GM21526 (cell line): ENCODE measurements around the gene KRT86.

Source experiments
- ATAC-seq: cut with Tn5 transposase; IDR thresholded peaks from one replicate; pipeline ENCODE4 v1.9.1; 2021; ENCODE audit warnings: moderate library complexity; ENCODE audit not compliant: unreplicated experiment, low FRiP score

KRT86 gene

GRCh38 chr12:52350786-52351185 is 76.3 kb downstream of the KRT86 start:
- ATAC-seq: no peak

- no peak for ATAC-seq
Observed at GRCh38 chr12:52351196-52352059, 77.0 kb downstream of the KRT86 start.

- ATAC-seq: no peak
Observed at GRCh38 chr12:52352951-52353350, 78.5 kb downstream of the KRT86 start.

GRCh38 chr12:52353766-52354165 is 79.3 kb downstream of the KRT86 start:
- no peak for ATAC-seq

GRCh38 chr12:52354200-52354599 is 79.8 kb downstream of the KRT86 start:
- no peak for ATAC-seq

- no peak for ATAC-seq
Observed at GRCh38 chr12:52355176-52355575, 80.7 kb downstream of the KRT86 start.

- no peak for ATAC-seq
Observed at GRCh38 chr12:52356031-52356761, 81.8 kb downstream of the KRT86 start.

- no peak for ATAC-seq
Observed at GRCh38 chr12:52356762-52357580, 82.5 kb downstream of the KRT86 start.
